H1 (cell line): Measurements from ENCODE around the gene LTBP1. TPM values are rescaled to one million over a fixed set of nuclear protein-coding genes. Genes with fewer than 3 reads are reported as not detected.

ENCODE experiments used
- CBX8 ChIP-seq: fragments of 300-800, 300-1000 bp; sonication (generic); IDR thresholded peaks from 2 replicates; pipeline ENCODE4 v1.7.1; 2016; ENCODE audit warnings: low read depth, low read length, borderline replicate concordance
- CHD7 ChIP-seq: fragments of 300-600 bp; sonication (generic); IDR thresholded peaks from 2 replicates; pipeline ENCODE4 v1.7.1; 2012; ENCODE audit warnings: low read length, moderate library complexity, mild to moderate bottlenecking, inconsistent platforms; ENCODE audit not compliant: insufficient replicate concordance
- HDAC2 ChIP-seq, 2 experiments: fragments of 300-600 bp in 1 of 2; sonication (generic) in 1 of 2; IDR thresholded peaks; 2 replicates each; pipeline ENCODE4 v1.6.1; 2011 to 2012; ENCODE audit warnings: low read depth in 2 of 2, low read length in 2 of 2, mild to moderate bottlenecking in 2 of 2, moderate library complexity in 2 of 2, borderline replicate concordance in 1 of 2, inconsistent platforms in 1 of 2
- KDM4A ChIP-seq: IDR thresholded peaks from one replicate; pipeline ENCODE4 v1.7.1; 2012; ENCODE audit warnings: low read depth, mild to moderate bottlenecking, moderate library complexity, low read length, inconsistent platforms; ENCODE audit not compliant: severe bottlenecking
- POLR2AphosphoS5 ChIP-seq: IDR thresholded peaks from 2 replicates; pipeline ENCODE4 v1.6.1; 2011; ENCODE audit warnings: low read depth, low read length
- SIRT6 ChIP-seq: IDR thresholded peaks from one replicate; pipeline ENCODE4 v1.7.1; 2012; ENCODE audit warnings: low read length, inconsistent platforms
- polyA plus RNA-seq, 7 experiments: library from polyadenylated mRNA; depleted of rRNA in 3 of 7; stranded (reverse) in 5 of 7; unstranded in 2 of 7; fragments of >200 nt in 5 of 7; fragments of 200-250 nt in 2 of 7; gene quantifications; 1 replicate in 5 of 7; 2 replicates in 1 of 7; 4 replicates in 1 of 7; pipeline versions ENCODE4 v1.2.1 to v1.2.3, GENCODE V29; 2011 to 2013; ENCODE audit warnings: missing spikeins in 2 of 7, mixed read lengths in 2 of 7
- total RNA-seq: library from RNA; stranded (reverse); fragmentation: NEBNext Ultra II Directional; extraction: Animal tissue kit (Norgen Biotek cat#: 25700); gene quantifications from 2 replicates; pipeline ENCODE4 v1.2.1, GENCODE V29; 2021

Gene LTBP1
- total and polyA plus RNA-seq, 2 of the 8 experiments (the other 6 are each of a cell fraction or from before 2014, with no cell fraction given), result 15.4 to 24.7 TPM

GRCh38 chr2:33378556-33379210 is 431.9 kb downstream of the LTBP1 start (continued):
- TF ChIP-seq HDAC2 (IDR thresholded peaks at IDR 0.05; ENCODE audit: borderline replicate concordance in 1 of 2, low read depth in 2 of 2, low read length in 2 of 2) (no peak), CBX8 (no peak), SIRT6 (no peak), CHD7 (no peak), KDM4A (no peak), POLR2AphosphoS5 (no peak)
